Measurements from ENCODE around the gene WDR45B. TPM values are rescaled to one million over a fixed set of nuclear protein-coding genes. Genes with fewer than 3 reads are reported as not detected.

The WDR45B gene
- polyA plus RNA-seq (ENCODE audit: low read depth in 6 of 6) = 10 to 100 TPM; 37.9 to 77.8 (median 47.4) TPM

GRCh38 chr17:82648165-82648668 lies at the start of gene WDR45B:
Gene WDR45B (minus strand): TSS chr17:82648444. CDS start chr17:82648340, 104 bp downstream.
- Mint-ChIP-seq H3K27me3 (no peaks in the 10 kb centered on the region), H3K9me3 (no peaks in the 10 kb centered on the region), H3K4me1 (peaks cover 17 to 42% (median 27%) of the 10 kb centered on the region in 3 donors), H3K27ac (peak within 1 kb of the TSS; percentile 74 to 93 (median 84)), H3K4me3 (peak within 1 kb of the TSS; percentile 81 to 93 (median 88)), H3K36me3 (no peaks in the 10 kb centered on the region)
- ATAC-seq (ENCODE audit: low read depth in 2 of 2) (peak; percentile 83 to 87), DNase-seq (peak; percentile 85)

- DNase-seq (no peak), ATAC-seq (ENCODE audit: low read depth in 2 of 2) (no peak)
- Mint-ChIP-seq H3K9me3 (peaks cover 0 to 23% (median 17%) of the 10 kb centered on the region in 7 donors), H3K4me3 (peak overlapping the region; percentile 15 to 92 (median 76)), H3K4me1 (peaks cover 10 to 12% (median 12%) of the 10 kb centered on the region in 3 donors), H3K27ac (no peak overlapping the region), H3K36me3 (peaks cover 5 to 10% of the 10 kb centered on the region in 2 donors), H3K27me3 (peaks cover 0 to 18% (median 4%) of the 10 kb centered on the region in 3 donors)
These were observed 49.5 kb upstream of the WDR45B start for GRCh38 chr17:82697808-82698064.

GRCh38 chr17:82696916-82697807 lies 48.9 kb upstream of the WDR45B start:
- Mint-ChIP-seq H3K4me1 (peaks cover 10 to 12% (median 12%) of the 10 kb centered on the region in 3 donors), H3K36me3 (peaks cover 5 to 10% of the 10 kb centered on the region in 2 donors), H3K27ac (no peak overlapping the region), H3K27me3 (peaks cover 0 to 18% (median 4%) of the 10 kb centered on the region in 3 donors), H3K4me3 (peak overlapping the region; percentile 37 to 92 (median 69)), H3K9me3 (peaks cover 0 to 23% (median 17%) of the 10 kb centered on the region in 7 donors)
- ATAC-seq (ENCODE audit: low read depth in 2 of 2) = no peak
- DNase-seq = no peak

GRCh38 chr17:82696259-82696658 lies 48.0 kb upstream of the WDR45B start:
- Mint-ChIP-seq H3K4me3 (peak overlapping the region in 6 of 8 donors; percentile 9 to 66 (median 36)), H3K27me3 (peaks cover 0 to 18% (median 4%) of the 10 kb centered on the region in 3 donors), H3K4me1 (peaks cover 10 to 12% (median 12%) of the 10 kb centered on the region in 3 donors), H3K27ac (no peak overlapping the region), H3K9me3 (peaks cover 0 to 23% (median 17%) of the 10 kb centered on the region in 7 donors), H3K36me3 (peaks cover 5 to 10% of the 10 kb centered on the region in 2 donors)
- no peak for DNase-seq
- ATAC-seq (ENCODE audit: low read depth in 2 of 2) = no peak

GRCh38 chr17:82694647-82695046 lies 46.4 kb upstream of the WDR45B start:
- Mint-ChIP-seq H3K9me3 (peaks cover 0 to 23% (median 17%) of the 10 kb centered on the region in 7 donors), H3K36me3 (peaks cover 5 to 18% of the 10 kb centered on the region in 2 donors), H3K4me1 (peaks cover 8 to 17% (median 10%) of the 10 kb centered on the region in 3 donors)

GRCh38 chr17:82693168-82693867 lies 45.1 kb upstream of the WDR45B start:
- Mint-ChIP-seq H3K4me3 (peak overlapping the region in 1 of 8 donors; percentile 70), H3K27ac (no peak overlapping the region), H3K36me3 (peaks cover 5 to 18% of the 10 kb centered on the region in 2 donors), H3K27me3 (peaks cover 0 to 18% (median 4%) of the 10 kb centered on the region in 3 donors), H3K4me1 (peaks cover 0 to 9% (median 4%) of the 10 kb centered on the region in 3 donors), H3K9me3 (peaks cover 0 to 23% (median 17%) of the 10 kb centered on the region in 7 donors)
- ATAC-seq (ENCODE audit: low read depth in 2 of 2) (no peak), DNase-seq (no peak)

More at GRCh38 chr17:82694647-82695046, 46.4 kb upstream of the WDR45B start:
- no peak for DNase-seq
- no peak for ATAC-seq (ENCODE audit: low read depth in 2 of 2)
- H3K4me3 Mint-ChIP-seq = peak overlapping the region in 1 of 8 donors; percentile 68
- peaks cover 0 to 18% (median 4%) of the 10 kb centered on the region in 3 donors for H3K27me3 Mint-ChIP-seq
- no peak overlapping the region for H3K27ac Mint-ChIP-seq

- no peak for ATAC-seq (ENCODE audit: low read depth in 2 of 2)
- H3K4me3 Mint-ChIP-seq = no peak overlapping the region
- H3K36me3 Mint-ChIP-seq = peaks cover 5 to 18% of the 10 kb centered on the region in 2 donors
- peaks cover 0 to 15% (median 4%) of the 10 kb centered on the region in 3 donors for H3K27me3 Mint-ChIP-seq
- H3K27ac Mint-ChIP-seq = no peak overlapping the region
- H3K4me1 Mint-ChIP-seq = peaks cover 0 to 8% (median 2%) of the 10 kb centered on the region in 3 donors
- peaks cover 0 to 23% (median 17%) of the 10 kb centered on the region in 7 donors for H3K9me3 Mint-ChIP-seq
- no peak for DNase-seq
These were observed 44.0 kb upstream of the WDR45B start for GRCh38 chr17:82692268-82692667.

- H3K27ac Mint-ChIP-seq = no peak overlapping the region
- DNase-seq = no peak
These were observed 43.5 kb upstream of the WDR45B start for GRCh38 chr17:82691714-82692113.

GRCh38 chr17:82690786-82691489 lies 42.7 kb upstream of the WDR45B start:
- Mint-ChIP-seq H3K4me1 (peaks cover 0 to 4% (median 0%) of the 10 kb centered on the region in 3 donors), H3K36me3 (peaks cover 5 to 18% of the 10 kb centered on the region in 2 donors), H3K27ac (no peak overlapping the region), H3K9me3 (peaks cover 0 to 20% (median 17%) of the 10 kb centered on the region in 7 donors), H3K4me3 (no peak overlapping the region), H3K27me3 (peaks cover 0 to 8% (median 4%) of the 10 kb centered on the region in 3 donors)
- DNase-seq = no peak
- ATAC-seq (ENCODE audit: low read depth in 2 of 2) = no peak

More at GRCh38 chr17:82691714-82692113, 43.5 kb upstream of the WDR45B start:
- Mint-ChIP-seq H3K36me3 (peaks cover 5 to 18% of the 10 kb centered on the region in 2 donors), H3K4me3 (no peak overlapping the region), H3K9me3 (peaks cover 0 to 23% (median 17%) of the 10 kb centered on the region in 7 donors), H3K27me3 (peaks cover 0 to 10% (median 4%) of the 10 kb centered on the region in 3 donors), H3K4me1 (peaks cover 0 to 4% (median 0%) of the 10 kb centered on the region in 3 donors)
- ATAC-seq (ENCODE audit: low read depth in 2 of 2) = no peak

- peaks cover 0 to 4% (median 0%) of the 10 kb centered on the region in 3 donors for H3K4me1 Mint-ChIP-seq
- H3K4me3 Mint-ChIP-seq = no peak overlapping the region
- no peaks in the 10 kb centered on the region for H3K27me3 Mint-ChIP-seq
- DNase-seq (no peak), ATAC-seq (ENCODE audit: low read depth in 2 of 2) (no peak)
- no peak overlapping the region for H3K27ac Mint-ChIP-seq
- peaks cover 0 to 9% (median 7%) of the 10 kb centered on the region in 7 donors for H3K9me3 Mint-ChIP-seq
- peaks cover 0 to 9% of the 10 kb centered on the region in 2 donors for H3K36me3 Mint-ChIP-seq
These were observed 40.8 kb upstream of the WDR45B start for GRCh38 chr17:82689077-82689476.

GRCh38 chr17:82687871-82688270 lies 39.6 kb upstream of the WDR45B start:
- H3K27ac Mint-ChIP-seq = no peak overlapping the region
- ATAC-seq (ENCODE audit: low read depth in 2 of 2) (no peak), DNase-seq (no peak)
- peaks cover 0 to 9% of the 10 kb centered on the region in 2 donors for H3K36me3 Mint-ChIP-seq
- H3K4me3 Mint-ChIP-seq = no peak overlapping the region
- H3K4me1 Mint-ChIP-seq = peaks cover 0 to 4% (median 0%) of the 10 kb centered on the region in 3 donors
- H3K9me3 Mint-ChIP-seq = no peaks in the 10 kb centered on the region
- H3K27me3 Mint-ChIP-seq = no peaks in the 10 kb centered on the region

- DNase-seq (no peak), ATAC-seq (ENCODE audit: low read depth in 2 of 2) (no peak)
- H3K4me3 Mint-ChIP-seq = no peak overlapping the region
- H3K9me3 Mint-ChIP-seq = peaks cover 0 to 1% (median 0%) of the 10 kb centered on the region in 7 donors
- H3K36me3 Mint-ChIP-seq = peaks cover 0 to 9% of the 10 kb centered on the region in 2 donors
- H3K27me3 Mint-ChIP-seq = no peaks in the 10 kb centered on the region
- H3K4me1 Mint-ChIP-seq = peaks cover 0 to 4% (median 0%) of the 10 kb centered on the region in 3 donors
- peak overlapping the region in 1 of 6 donors; percentile 58 for H3K27ac Mint-ChIP-seq
These were observed 39.2 kb upstream of the WDR45B start for GRCh38 chr17:82687375-82687861.

Data from naive B cell (primary cell).